Stimulated activated CD8-positive, alpha-beta memory T cell treated with anti-CD3 and anti-CD28 coated beads, Interleukin-2, amount 100 ng/mL, for 1 hour (primary cell): ENCODE results near the gene VPS16.

ENCODE experiments used
- DNase-seq, 2 donors: peaks; one replicate each; pipeline ENCODE4 v3.0.0-alpha.2; 2020; ENCODE audit warnings: low read depth in 2 of 2

VPS16 gene

GRCh38 chr20:2899243-2899642 is 58.7 kb downstream of the VPS16 start:
- DNase-seq, result no peak

GRCh38 chr20:2900845-2901592 is 60.5 kb downstream of the VPS16 start:
- no peak for DNase-seq

GRCh38 chr20:2902291-2902690 is 61.7 kb downstream of the VPS16 start:
- no peak for DNase-seq

GRCh38 chr20:2902818-2903217 is 62.3 kb downstream of the VPS16 start:
- DNase-seq, result no peak

GRCh38 chr20:2903686-2904085 is 63.1 kb downstream of the VPS16 start:
- DNase-seq, result no peak

- DNase-seq, result no peak
These were observed 67.0 kb downstream of the VPS16 start for GRCh38 chr20:2907519-2907918.

GRCh38 chr20:2909953-2910352 is 69.4 kb downstream of the VPS16 start:
- DNase-seq, result no peak

GRCh38 chr20:2911200-2911599 is 70.7 kb downstream of the VPS16 start:
- no peak for DNase-seq

GRCh38 chr20:2914160-2914559 is 73.6 kb downstream of the VPS16 start:
- DNase-seq, result no peak
